Fibroblast of lung (primary cell): ENCODE data around the gene BCAS3.

ENCODE experiments used
- EZH2 ChIP-seq: IDR thresholded peaks from 2 replicates; pipeline ENCODE4 v1.5.1; 2012; ENCODE audit warnings: low read length, control low read depth, mild to moderate bottlenecking; ENCODE audit errors: missing control alignments
- TF ChIP-seq, protein P1 (sequence below), 2 donors: IDR thresholded peaks in 1 of 2; conservative IDR thresholded peaks in 1 of 2; 1 replicate in 1 of 2; 2 replicates in 1 of 2; pipeline ENCODE4 v1.5.1; 2011 to 2012; ENCODE audit warnings: low read length in 2 of 2, control low read depth in 1 of 2, inconsistent platforms in 1 of 2, low read depth in 1 of 2, mild to moderate bottlenecking in 1 of 2

DNA sequence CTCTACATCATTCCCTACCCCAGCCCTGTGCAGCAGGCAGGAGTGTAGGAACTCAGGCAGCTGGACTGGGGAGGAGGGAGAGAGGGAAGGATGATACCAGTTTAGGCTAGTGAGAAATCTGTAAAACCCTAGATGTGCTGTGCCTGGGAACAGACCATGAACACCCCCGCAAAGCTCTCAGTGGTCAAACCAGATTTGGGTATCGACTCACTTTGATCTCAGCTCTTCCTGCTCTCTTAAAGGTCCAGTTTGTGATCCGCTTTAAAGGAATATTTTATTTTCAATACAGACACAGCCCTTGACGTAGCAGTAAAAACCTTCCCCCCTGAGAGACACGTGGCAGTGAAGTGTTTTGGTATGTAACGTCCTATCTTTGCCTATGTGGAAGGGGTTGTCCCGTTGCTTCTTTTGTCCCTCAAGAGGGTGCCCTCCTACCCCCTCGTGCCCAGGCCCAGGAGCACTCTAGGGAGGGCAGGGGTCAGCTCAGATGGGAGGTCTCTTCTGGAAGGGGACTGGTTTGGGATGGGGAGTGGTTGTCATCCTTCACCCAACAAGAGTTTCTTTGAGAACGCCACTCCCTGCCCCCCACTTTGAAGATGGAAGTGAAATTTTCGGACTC lies 702.7 kb downstream of the BCAS3 start:
- TF ChIP-seq, protein P1, sequence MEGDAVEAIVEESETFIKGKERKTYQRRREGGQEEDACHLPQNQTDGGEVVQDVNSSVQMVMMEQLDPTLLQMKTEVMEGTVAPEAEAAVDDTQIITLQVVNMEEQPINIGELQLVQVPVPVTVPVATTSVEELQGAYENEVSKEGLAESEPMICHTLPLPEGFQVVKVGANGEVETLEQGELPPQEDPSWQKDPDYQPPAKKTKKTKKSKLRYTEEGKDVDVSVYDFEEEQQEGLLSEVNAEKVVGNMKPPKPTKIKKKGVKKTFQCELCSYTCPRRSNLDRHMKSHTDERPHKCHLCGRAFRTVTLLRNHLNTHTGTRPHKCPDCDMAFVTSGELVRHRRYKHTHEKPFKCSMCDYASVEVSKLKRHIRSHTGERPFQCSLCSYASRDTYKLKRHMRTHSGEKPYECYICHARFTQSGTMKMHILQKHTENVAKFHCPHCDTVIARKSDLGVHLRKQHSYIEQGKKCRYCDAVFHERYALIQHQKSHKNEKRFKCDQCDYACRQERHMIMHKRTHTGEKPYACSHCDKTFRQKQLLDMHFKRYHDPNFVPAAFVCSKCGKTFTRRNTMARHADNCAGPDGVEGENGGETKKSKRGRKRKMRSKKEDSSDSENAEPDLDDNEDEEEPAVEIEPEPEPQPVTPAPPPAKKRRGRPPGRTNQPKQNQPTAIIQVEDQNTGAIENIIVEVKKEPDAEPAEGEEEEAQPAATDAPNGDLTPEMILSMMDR (conservative IDR thresholded peaks at IDR 0.05 in 1 of 2, IDR thresholded peaks at IDR 0.05 in 1 of 2; ENCODE audit: low read depth in 1 of 2, low read length in 2 of 2), result no peak
- no peak for TF ChIP-seq EZH2
